Colonic mucosa (tissue), 4 donors: Measurements from ENCODE around the gene CAPN5. TPM values are rescaled to one million over a fixed set of nuclear protein-coding genes. Genes with fewer than 3 reads are reported as not detected.

Experiments used
- DNase-seq: peaks from one replicate; pipeline ENCODE4 v3.0.0-alpha.2; 2020
- H3K27ac ChIP-seq: fragments of 200-600 bp; one replicate; pipeline ENCODE4 v1.8.0; 2021
- H3K27me3 ChIP-seq: fragments of 200-600 bp; one replicate; pipeline ENCODE4 v1.8.0; 2021
- H3K36me3 ChIP-seq: fragments of 200-600 bp; one replicate; pipeline ENCODE4 v1.8.0; 2021
- H3K4me1 ChIP-seq: fragments of 200-600 bp; one replicate; pipeline ENCODE4 v1.8.0; 2021; ENCODE audit warnings: mild to moderate bottlenecking
- H3K4me3 ChIP-seq: fragments of 200-600 bp; one replicate; pipeline ENCODE4 v1.8.0; 2021
- H3K9ac ChIP-seq, 2 donors: one replicate each; pipeline ENCODE4 v1.7.0; 2013; ENCODE audit warnings: control low read depth in 2 of 2, low read depth in 2 of 2, low read length in 2 of 2
- H3K9me3 ChIP-seq: fragments of 200-600 bp; one replicate; pipeline ENCODE4 v1.8.0; 2021
- intact Hi-C: fragments of 100-400 bp; cut with DNase I; formaldehyde crosslinking; loops from one replicate; pipeline ENCODE4 v1.14.1; 2022
- total RNA-seq, 2 donors: library from RNA; stranded (reverse); fragmentation: NEBNext Ultra II Directional in 1 of 2; extraction: Animal tissue kit (Norgen Biotek cat#: 25700) in 1 of 2; gene quantifications; one replicate each; pipeline ENCODE4 v1.2.1, GENCODE V29; 2021
- TF ChIP-seq, protein P1 (sequence below): fragments of 200-600 bp; IDR thresholded peaks from one replicate; pipeline ENCODE4 v1.8.0; 2022; ENCODE audit warnings: antibody characterized with exemption, mild to moderate bottlenecking
- donor health status: healthy.
- donor health status: DM: no; HTN: no; CAD: no.
- donor health status: DM: no; HTN: no; CAD: no.

CAPN5 gene
- total RNA-seq, 2 donors from 2014 or later: 258 to 267 TPM

DNA sequence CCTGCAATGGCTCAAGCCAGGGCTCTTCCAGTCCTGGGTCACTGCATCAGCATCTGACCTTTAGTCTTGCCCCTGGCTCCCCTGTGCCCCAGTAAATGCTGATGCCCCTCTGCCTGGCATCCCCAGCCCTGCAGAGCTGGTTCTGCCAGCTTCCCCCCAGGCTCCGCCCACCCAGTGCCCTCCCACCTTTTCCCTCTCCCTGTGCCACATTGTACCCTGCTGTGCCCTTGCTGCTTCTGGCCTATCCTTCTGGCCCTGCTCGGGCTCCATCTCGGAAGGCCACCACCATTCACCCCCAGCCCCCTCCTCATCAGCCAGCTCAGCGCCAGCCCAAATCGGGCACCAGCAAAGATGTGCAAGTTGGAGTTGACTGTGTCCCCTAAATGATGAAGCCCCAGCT, 7.4 kb downstream of the CAPN5 start:
- H3K4me3 ChIP-seq: no peak overlapping the region
- no peaks in the 10 kb centered on the region for H3K27me3 ChIP-seq
- no peaks in the 10 kb centered on the region for H3K9me3 ChIP-seq
- peaks cover 50% of the 10 kb centered on the region for H3K4me1 ChIP-seq
- peak overlapping the region; percentile 95 for H3K27ac ChIP-seq
- peak; percentile 85 for DNase-seq
- intact Hi-C loops: no loop called here
- no peaks in the 10 kb centered on the region for H3K36me3 ChIP-seq
- TF ChIP-seq, protein P1, sequence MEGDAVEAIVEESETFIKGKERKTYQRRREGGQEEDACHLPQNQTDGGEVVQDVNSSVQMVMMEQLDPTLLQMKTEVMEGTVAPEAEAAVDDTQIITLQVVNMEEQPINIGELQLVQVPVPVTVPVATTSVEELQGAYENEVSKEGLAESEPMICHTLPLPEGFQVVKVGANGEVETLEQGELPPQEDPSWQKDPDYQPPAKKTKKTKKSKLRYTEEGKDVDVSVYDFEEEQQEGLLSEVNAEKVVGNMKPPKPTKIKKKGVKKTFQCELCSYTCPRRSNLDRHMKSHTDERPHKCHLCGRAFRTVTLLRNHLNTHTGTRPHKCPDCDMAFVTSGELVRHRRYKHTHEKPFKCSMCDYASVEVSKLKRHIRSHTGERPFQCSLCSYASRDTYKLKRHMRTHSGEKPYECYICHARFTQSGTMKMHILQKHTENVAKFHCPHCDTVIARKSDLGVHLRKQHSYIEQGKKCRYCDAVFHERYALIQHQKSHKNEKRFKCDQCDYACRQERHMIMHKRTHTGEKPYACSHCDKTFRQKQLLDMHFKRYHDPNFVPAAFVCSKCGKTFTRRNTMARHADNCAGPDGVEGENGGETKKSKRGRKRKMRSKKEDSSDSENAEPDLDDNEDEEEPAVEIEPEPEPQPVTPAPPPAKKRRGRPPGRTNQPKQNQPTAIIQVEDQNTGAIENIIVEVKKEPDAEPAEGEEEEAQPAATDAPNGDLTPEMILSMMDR: no peak
- peak overlapping the region; percentile 63 to 97 for H3K9ac ChIP-seq

DNA sequence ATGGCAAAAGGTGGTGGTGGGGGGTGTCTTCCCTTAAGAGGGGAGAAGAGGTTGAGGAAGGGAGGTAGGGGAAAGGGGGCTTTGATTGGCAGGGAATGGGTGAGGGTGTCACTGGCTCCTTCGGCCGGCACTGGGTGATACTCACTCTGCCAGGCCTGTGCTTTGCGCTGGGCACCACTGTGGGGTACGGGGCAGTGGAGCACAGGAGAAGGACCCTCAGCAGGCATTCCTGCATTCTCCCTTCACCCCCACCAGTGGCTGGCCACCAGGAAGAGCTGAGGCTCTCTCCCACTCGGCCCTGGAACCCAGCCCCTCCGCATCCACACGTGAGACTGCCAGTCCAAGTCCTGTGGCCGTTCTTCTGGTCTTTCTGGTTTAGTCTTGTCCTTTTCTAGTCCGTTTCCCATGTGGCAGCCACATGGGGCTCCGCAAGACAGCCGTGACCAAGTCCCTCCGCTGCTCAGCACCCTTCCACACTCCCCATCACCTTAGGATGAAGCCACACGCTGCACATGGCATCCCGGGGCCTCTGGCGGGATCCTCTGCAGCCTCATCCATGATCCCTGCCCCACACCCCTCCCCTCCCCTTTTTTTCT, 8.0 kb downstream of the CAPN5 start:
- intact Hi-C loops: no loop called here
- H3K36me3 ChIP-seq: no peaks in the 10 kb centered on the region
- peak overlapping the region; percentile 63 to 97 for H3K9ac ChIP-seq
- H3K4me3 ChIP-seq: no peak overlapping the region
- H3K4me1 ChIP-seq: peaks cover 47% of the 10 kb centered on the region
- no peaks in the 10 kb centered on the region for H3K9me3 ChIP-seq
- DNase-seq: peak; percentile 46
- H3K27ac ChIP-seq: peak overlapping the region; percentile 95
- TF ChIP-seq, protein P1: no peak
- H3K27me3 ChIP-seq: no peaks in the 10 kb centered on the region

DNA sequence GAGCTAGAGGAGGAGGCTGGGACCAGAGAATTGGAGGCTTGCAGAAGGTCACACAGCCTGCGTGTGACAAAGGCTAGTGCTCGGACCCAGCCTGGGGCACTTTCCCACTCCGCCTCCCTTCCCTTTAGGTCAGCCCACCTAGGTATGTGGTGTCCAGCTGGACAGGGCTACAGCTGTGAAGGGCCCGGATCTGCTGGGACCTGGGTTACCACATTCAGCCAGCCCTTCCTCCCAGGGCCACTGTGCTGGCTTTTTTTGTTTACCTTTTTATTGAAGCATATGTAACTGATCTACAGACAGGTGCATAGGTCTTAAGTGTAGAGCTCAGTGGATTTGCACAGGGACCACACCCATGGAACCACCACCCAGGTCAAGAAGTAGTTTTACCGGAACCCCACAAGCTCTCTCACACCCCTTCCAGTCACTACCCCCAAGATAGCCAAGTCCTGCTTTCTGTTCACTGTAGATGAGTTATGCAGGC, 8.7 kb downstream of the CAPN5 start:
- TF ChIP-seq, protein P1: no peak
- Histone ChIP-seq H3K9ac (peak overlapping the region; percentile 63 to 97), H3K9me3 (no peaks in the 10 kb centered on the region), H3K4me1 (peaks cover 49% of the 10 kb centered on the region), H3K27ac (peak overlapping the region; percentile 95), H3K4me3 (no peak overlapping the region), H3K27me3 (no peaks in the 10 kb centered on the region), H3K36me3 (no peaks in the 10 kb centered on the region)
- peak; percentile 85 for DNase-seq
- intact Hi-C loops: no loop called here

DNA sequence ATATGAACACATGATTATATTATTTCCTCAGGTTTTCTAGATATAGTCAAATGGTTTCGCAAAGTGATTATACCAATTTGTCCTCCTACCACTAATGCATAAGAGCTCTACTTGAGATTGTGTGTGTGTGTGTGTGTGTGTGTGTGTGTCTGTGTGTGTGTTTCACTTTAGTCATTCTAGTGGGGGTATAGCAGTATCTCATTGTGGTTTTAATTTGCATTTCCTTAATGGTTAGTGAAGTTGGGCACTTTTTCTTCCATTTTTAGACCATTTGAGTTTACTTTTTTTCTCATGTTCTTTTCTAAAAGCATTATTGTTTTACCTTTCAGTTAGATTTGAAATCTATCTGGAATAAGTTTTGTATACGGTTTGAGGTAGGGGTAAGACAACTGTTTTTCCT, 12.9 kb downstream of the CAPN5 start:
- TF ChIP-seq, protein P1: no peak
- no peaks in the 10 kb centered on the region for H3K27me3 ChIP-seq
- H3K4me1 ChIP-seq: peaks cover 33% of the 10 kb centered on the region
- no peaks in the 10 kb centered on the region for H3K36me3 ChIP-seq
- no peak overlapping the region for H3K9ac ChIP-seq
- no peak overlapping the region for H3K27ac ChIP-seq
- intact Hi-C loops: no loop called here
- no peaks in the 10 kb centered on the region for H3K9me3 ChIP-seq
- no peak for DNase-seq
- H3K4me3 ChIP-seq: no peak overlapping the region

DNA sequence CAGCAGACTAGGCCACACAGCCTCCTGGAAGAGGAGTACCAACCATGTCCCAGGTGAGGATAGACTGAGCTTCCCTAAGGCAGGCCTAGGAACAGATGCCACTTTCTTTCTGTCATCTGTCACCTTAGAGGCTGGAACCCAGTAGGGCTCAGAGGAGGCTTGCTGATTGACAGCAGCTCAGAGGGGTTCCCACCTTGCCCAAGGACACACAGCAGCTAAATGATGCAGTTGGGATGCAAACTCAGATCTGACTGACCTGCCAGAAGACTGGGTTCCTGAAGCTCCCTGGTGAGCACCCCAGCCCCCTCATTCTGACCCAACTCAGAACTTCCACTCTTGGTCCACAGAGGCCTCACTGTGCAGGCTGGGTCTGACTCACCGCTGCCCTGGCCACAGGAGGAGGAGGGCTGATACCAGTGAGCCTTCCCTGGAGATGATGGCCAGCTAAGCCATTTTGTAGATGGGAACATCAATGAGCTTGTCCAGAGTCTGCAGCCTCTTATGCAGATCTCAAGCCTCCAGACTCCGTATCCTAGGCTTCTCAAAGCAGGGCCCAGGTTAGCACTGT, 14.0 kb downstream of the CAPN5 start:
- no peak for DNase-seq
- H3K27me3 ChIP-seq: no peaks in the 10 kb centered on the region
- TF ChIP-seq, protein P1: no peak

More for the DNA sequence above, 14.0 kb downstream of the CAPN5 start:
- Histone ChIP-seq H3K36me3 (no peaks in the 10 kb centered on the region), H3K9me3 (no peaks in the 10 kb centered on the region), H3K4me1 (peaks cover 29% of the 10 kb centered on the region), H3K4me3 (no peak overlapping the region), H3K9ac (peak overlapping the region in 1 of 2 donors; percentile 75), H3K27ac (no peak overlapping the region)
- intact Hi-C loops: no loop called here
